ENCODE results near the gene FCHO2. TPM values are rescaled to one million over a fixed set of nuclear protein-coding genes. Genes with fewer than 3 reads are reported as not detected.

Gene FCHO2
- total RNA-seq, 4 donors from 2014 or later: 30.2 to 41.8 (median 36.6) TPM

DNA sequence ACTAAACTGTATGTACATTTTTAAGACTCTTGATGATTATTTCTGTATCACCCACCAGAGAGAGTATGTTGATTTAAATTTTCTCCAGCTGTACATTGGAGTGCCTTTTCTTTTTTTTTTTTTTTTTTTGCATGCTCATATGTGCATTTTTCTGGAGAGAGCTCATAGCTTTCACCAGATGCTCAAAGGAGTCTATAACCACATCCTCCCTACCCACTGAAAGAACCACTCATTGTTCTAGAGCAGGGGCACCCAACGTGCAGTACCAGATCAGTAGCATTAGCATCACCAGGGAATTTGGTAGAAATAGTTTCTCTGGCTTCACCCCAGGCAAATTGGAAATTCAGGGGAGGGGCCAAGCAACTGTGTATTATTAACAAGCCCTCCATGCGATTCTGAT lies 110.6 kb downstream of the FCHO2 start:
- Histone ChIP-seq H3K4me3 (no peak overlapping the region), H3K27ac (no peak overlapping the region), H3K27me3 (no peaks in the 10 kb centered on the region), H3K36me3 (peaks cover 0 to 84% (median 0%) of the 10 kb centered on the region in 3 donors), H3K4me1 (no peaks in the 10 kb centered on the region), H3K9me3 (no peaks in the 10 kb centered on the region)
- no peak for TF ChIP-seq POLR2A (IDR thresholded peaks at IDR 0.05)
- TF ChIP-seq, protein P1, sequence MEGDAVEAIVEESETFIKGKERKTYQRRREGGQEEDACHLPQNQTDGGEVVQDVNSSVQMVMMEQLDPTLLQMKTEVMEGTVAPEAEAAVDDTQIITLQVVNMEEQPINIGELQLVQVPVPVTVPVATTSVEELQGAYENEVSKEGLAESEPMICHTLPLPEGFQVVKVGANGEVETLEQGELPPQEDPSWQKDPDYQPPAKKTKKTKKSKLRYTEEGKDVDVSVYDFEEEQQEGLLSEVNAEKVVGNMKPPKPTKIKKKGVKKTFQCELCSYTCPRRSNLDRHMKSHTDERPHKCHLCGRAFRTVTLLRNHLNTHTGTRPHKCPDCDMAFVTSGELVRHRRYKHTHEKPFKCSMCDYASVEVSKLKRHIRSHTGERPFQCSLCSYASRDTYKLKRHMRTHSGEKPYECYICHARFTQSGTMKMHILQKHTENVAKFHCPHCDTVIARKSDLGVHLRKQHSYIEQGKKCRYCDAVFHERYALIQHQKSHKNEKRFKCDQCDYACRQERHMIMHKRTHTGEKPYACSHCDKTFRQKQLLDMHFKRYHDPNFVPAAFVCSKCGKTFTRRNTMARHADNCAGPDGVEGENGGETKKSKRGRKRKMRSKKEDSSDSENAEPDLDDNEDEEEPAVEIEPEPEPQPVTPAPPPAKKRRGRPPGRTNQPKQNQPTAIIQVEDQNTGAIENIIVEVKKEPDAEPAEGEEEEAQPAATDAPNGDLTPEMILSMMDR (IDR thresholded peaks at IDR 0.05): no peak
- 69 to 88% methylated on average over 2 of the region's 2 CpGs for WGBS, 2 donors
- intact Hi-C loops (cut with DNase I): no loop called here
- DNase-seq: no peak

DNA sequence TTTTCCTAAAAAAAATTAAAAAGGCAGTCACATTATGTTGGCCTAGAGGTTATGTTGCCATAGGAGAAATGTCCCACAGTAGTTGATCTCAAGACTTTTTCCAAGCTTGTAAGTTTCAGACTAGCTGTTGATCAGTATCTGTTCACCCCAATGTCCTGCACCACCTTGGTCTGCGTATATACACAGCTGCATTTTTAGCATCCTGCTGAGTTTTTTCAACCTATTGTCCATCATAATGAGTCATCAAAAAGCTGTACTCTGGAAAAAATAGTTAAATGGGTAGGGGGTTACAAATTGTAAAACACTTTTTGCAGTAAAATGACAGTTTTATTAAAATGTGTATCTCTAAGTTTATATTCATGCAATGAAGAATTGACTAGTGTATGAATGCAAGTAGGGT lies 111.4 kb downstream of the FCHO2 start:
- TF ChIP-seq, protein P1 (IDR thresholded peaks at IDR 0.05): no peak
- no peak for TF ChIP-seq POLR2A (IDR thresholded peaks at IDR 0.05)
- H3K4me3 ChIP-seq: no peak overlapping the region
- H3K9me3 ChIP-seq: no peaks in the 10 kb centered on the region
- 82 to 88% methylated on average over 1 of the region's 1 CpG for WGBS, 2 donors
- intact Hi-C loops (cut with DNase I): no loop called here
- H3K36me3 ChIP-seq: peaks cover 0 to 84% (median 0%) of the 10 kb centered on the region in 3 donors
- H3K27ac ChIP-seq: no peak overlapping the region
- no peaks in the 10 kb centered on the region for H3K27me3 ChIP-seq
- no peak for DNase-seq
- no peaks in the 10 kb centered on the region for H3K4me1 ChIP-seq

DNA sequence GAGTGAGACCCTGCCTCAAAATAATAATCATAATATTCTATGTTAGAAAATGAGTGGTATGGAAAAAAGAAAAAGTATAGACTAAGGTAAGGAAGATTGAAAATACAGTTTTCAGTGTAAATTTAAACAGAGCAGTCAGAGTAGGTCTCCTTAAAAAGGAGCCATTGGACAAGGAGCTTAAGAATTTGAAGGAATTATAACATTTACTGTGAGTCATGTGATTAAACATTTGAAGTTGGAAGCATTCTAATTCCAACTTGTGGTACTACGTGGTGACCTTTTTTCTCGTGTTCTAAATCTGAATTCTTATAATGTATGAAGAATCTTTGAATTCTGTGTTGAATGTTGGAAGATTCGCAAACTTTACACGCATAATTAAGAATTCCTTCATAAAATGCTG lies 125.3 kb downstream of the FCHO2 start:
- 83 to 84% methylated on average over 4 of the region's 4 CpGs for WGBS, 2 donors
- DNase-seq: no peak
- intact Hi-C loops (cut with DNase I): loop anchor here (10.0 kb wide), 1 partner anchor 114 kb away; no protein-coding TSS in a partner anchor
- no peaks in the 10 kb centered on the region for H3K4me1 ChIP-seq
- no peaks in the 10 kb centered on the region for H3K9me3 ChIP-seq
- no peaks in the 10 kb centered on the region for H3K27me3 ChIP-seq
- no peak overlapping the region for H3K27ac ChIP-seq
- peaks cover 3 to 100% (median 4%) of the 10 kb centered on the region in 3 donors for H3K36me3 ChIP-seq
- TF ChIP-seq, protein P1 (IDR thresholded peaks at IDR 0.05): no peak
- no peak for TF ChIP-seq POLR2A (IDR thresholded peaks at IDR 0.05)
- no peak overlapping the region for H3K4me3 ChIP-seq

DNA sequence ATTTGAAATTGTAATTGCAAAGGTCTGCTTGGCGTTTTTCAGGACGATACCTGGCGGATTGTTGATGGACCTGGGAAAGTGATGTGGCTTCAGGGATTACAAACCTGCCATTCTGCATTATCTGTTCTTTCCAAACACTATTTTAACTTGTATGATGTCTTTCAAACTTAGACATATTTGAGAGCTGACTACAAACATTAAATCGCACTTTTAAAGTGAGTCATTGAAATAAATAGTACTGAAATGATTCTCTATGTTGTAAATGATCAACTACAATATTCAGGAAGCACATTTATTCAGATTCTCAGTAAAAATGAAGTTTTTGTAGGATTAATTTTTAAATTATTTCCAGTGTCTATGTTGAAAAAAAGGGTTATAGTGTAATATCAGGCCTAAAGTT lies 132.2 kb downstream of the FCHO2 start:
- no peak for DNase-seq
- H3K27me3 ChIP-seq: no peaks in the 10 kb centered on the region
- no peaks in the 10 kb centered on the region for H3K4me1 ChIP-seq
- H3K4me3 ChIP-seq: no peak overlapping the region
- intact Hi-C loops (cut with DNase I): loop anchor here (10.0 kb wide), 1 partner anchor 107 kb away; no protein-coding TSS in a partner anchor
- WGBS, 2 donors: 90 to 92% methylated on average over 4 of the region's 4 CpGs
- TF ChIP-seq, protein P1 (IDR thresholded peaks at IDR 0.05): no peak
- no peak for TF ChIP-seq POLR2A (IDR thresholded peaks at IDR 0.05)
- no peak overlapping the region for H3K27ac ChIP-seq
- H3K36me3 ChIP-seq: peaks cover 0 to 83% (median 0%) of the 10 kb centered on the region in 3 donors
- H3K9me3 ChIP-seq: no peaks in the 10 kb centered on the region

DNA sequence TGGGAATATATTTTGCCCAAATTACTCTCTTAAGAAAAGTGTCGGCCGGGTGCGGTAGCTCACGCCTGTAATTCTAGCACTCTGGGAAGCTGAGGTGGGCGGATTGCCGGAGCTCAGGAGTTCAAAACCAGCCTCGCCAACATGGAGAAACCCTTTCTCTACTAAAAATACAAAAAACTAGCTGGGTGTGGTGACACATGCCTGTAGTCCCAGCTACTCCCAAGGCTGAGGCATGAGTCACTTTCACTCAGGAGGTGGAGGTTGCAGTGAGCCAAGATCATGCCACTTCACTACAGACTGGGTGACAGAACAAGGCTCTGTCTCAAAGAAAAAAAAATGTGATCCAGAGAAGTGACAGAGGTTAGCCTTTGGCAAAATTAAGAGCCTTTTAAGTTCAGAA lies 138.1 kb downstream of the FCHO2 start:
- DNase-seq: no peak
- peaks cover 0 to 7% (median 0%) of the 10 kb centered on the region in 3 donors for H3K9me3 ChIP-seq
- intact Hi-C loops (cut with DNase I): no loop called here
- peaks cover 0 to 13% (median 0%) of the 10 kb centered on the region in 3 donors for H3K4me1 ChIP-seq
- H3K36me3 ChIP-seq: peaks cover 0 to 24% (median 0%) of the 10 kb centered on the region in 3 donors
- no peaks in the 10 kb centered on the region for H3K27me3 ChIP-seq
- no peak overlapping the region for H3K27ac ChIP-seq
- H3K4me3 ChIP-seq: no peak overlapping the region
- TF ChIP-seq POLR2A (IDR thresholded peaks at IDR 0.05): no peak
- TF ChIP-seq, protein P1 (IDR thresholded peaks at IDR 0.05): no peak
- 50 to 63% methylated on average over 6 to 7 of the region's 7 CpGs for WGBS, 2 donors
